HepG2 (cell line): ENCODE data around the gene RING1. TPM values are rescaled to one million over a fixed set of nuclear protein-coding genes. Genes with fewer than 3 reads are reported as not detected.

Experiments
- EZH2 ChIP-seq: conservative IDR thresholded peaks from 2 replicates; pipeline ENCODE4 v1.6.1; 2012; ENCODE audit warnings: mild to moderate bottlenecking, low read depth, low read length, moderate library complexity
- FOXC1 ChIP-seq: sonication (generic); formaldehyde crosslinking; IDR thresholded peaks from 2 replicates; pipeline ENCODE4 v1.8.0; 2022; ENCODE audit warnings: mild to moderate bottlenecking, missing genetic modification reagents, borderline replicate concordance
- HCFC1 ChIP-seq: fragments of 150-350 bp; IDR thresholded peaks from 2 replicates; pipeline ENCODE4 v1.6.1; 2014; ENCODE audit warnings: low read depth, low read length
- SAP130 ChIP-seq: IDR thresholded peaks from 2 replicates; pipeline ENCODE4 v1.6.1; 2016; ENCODE audit warnings: low read depth
- SATB2 ChIP-seq: sonication (generic); formaldehyde crosslinking; IDR thresholded peaks from 2 replicates; pipeline ENCODE4 v1.5.0; 2020; ENCODE audit warnings: missing genetic modification reagents
- SRSF9 ChIP-seq: fragments of 200-400 bp; formaldehyde crosslinking; IDR thresholded peaks from 2 replicates; pipeline ENCODE4 v1.6.1; 2018; ENCODE audit warnings: borderline replicate concordance, mild to moderate bottlenecking, low read depth, low read length; ENCODE audit not compliant: insufficient read depth, poor library complexity, severe bottlenecking
- ZBTB40 ChIP-seq, 2 experiments: fragments of 450-650 bp in 1 of 2; sonication (generic) in 1 of 2; formaldehyde crosslinking in 1 of 2; IDR thresholded peaks; 2 replicates each; pipeline versions ENCODE4 v1.6.1 to v1.8.0; 2016 to 2022; ENCODE audit warnings: antibody characterized with exemption in 1 of 2, mild to moderate bottlenecking in 1 of 2, missing genetic modification reagents in 1 of 2
- ZNF142 ChIP-seq: sonication (generic); formaldehyde crosslinking; IDR thresholded peaks from 2 replicates; pipeline ENCODE4 v1.4.0; 2020; ENCODE audit warnings: missing genetic modification reagents
- ZNF460 ChIP-seq: sonication (generic); formaldehyde crosslinking; IDR thresholded peaks from 2 replicates; pipeline ENCODE4 v1.5.1; 2020; ENCODE audit warnings: missing genetic modification reagents, mild to moderate bottlenecking, borderline replicate concordance
- ZNF513 ChIP-seq: sonication (generic); formaldehyde crosslinking; conservative IDR thresholded peaks from 2 replicates; pipeline ENCODE4 v1.5.0; 2020; ENCODE audit warnings: missing genetic modification reagents
- ZNF598 ChIP-seq: sonication (generic); formaldehyde crosslinking; IDR thresholded peaks from 2 replicates; pipeline ENCODE4 v1.5.1; 2020; ENCODE audit warnings: mild to moderate bottlenecking, missing genetic modification reagents, borderline replicate concordance
- polyA plus RNA-seq, 8 experiments: library from polyadenylated mRNA; depleted of rRNA in 3 of 8; stranded (reverse) in 7 of 8; unstranded in 1 of 8; fragments of >200 nt; fragmentation: Illumina TruSeq in 4 of 8; extraction: Trizol in 4 of 8; gene quantifications; 2 replicates each; pipeline versions ENCODE4 v1.2.1 to v1.2.3, GENCODE V29; 2011 to 2016; ENCODE audit warnings: low read depth in 4 of 8, missing spikeins in 1 of 8, mixed read lengths in 1 of 8; ENCODE audit not compliant: insufficient read depth in 1 of 8
- total RNA-seq, 5 experiments: library from RNA; depleted of rRNA; stranded (reverse); fragments of >200 nt; fragmentation: Illumina TruSeq; extraction: Trizol; gene quantifications; 2 replicates each; pipeline ENCODE4 v1.2.3, GENCODE V29; 2016; ENCODE audit warnings: low read depth in 1 of 5

The RING1 gene
- total and polyA plus RNA-seq, 2 of the 13 experiments (the other 11 are each of a cell fraction or from before 2014, with no cell fraction given): 23.9 to 33.6 TPM

- TF ChIP-seq ZNF513 (CRISPR knock-in tag) (no peak), SATB2 (CRISPR knock-in tag) (no peak), EZH2 (no peak), FOXC1 (CRISPR knock-in tag) (peak; percentile 15; the same call in 1 of the 2 replicates), ZNF598 (CRISPR knock-in tag) (peak; percentile 24; the same call in 1 of the 2 replicates), SRSF9 (no peak), ZBTB40 (IDR thresholded peaks at IDR 0.05) (no peak), ZBTB40 (CRISPR knock-in tag; IDR thresholded peaks at IDR 0.05) (0 out of 2 replicates have a peak, but pooled peaks have one; percentile 54), ZNF460 (CRISPR knock-in tag) (no peak), SAP130 (CRISPR knock-in tag) (peak; percentile 86), ZNF142 (CRISPR knock-in tag) (peak; percentile 62), HCFC1 (peak; percentile 16)
Measured at GRCh38 chr6:33248932-33249731, 40.8 kb downstream of the RING1 start (continued).
